ENCODE results near the gene ATP11B.

GRCh38 chr3:182755308-182755707 lies 38.0 kb upstream of the ATP11B start:
- TF ChIP-seq, protein P1, sequence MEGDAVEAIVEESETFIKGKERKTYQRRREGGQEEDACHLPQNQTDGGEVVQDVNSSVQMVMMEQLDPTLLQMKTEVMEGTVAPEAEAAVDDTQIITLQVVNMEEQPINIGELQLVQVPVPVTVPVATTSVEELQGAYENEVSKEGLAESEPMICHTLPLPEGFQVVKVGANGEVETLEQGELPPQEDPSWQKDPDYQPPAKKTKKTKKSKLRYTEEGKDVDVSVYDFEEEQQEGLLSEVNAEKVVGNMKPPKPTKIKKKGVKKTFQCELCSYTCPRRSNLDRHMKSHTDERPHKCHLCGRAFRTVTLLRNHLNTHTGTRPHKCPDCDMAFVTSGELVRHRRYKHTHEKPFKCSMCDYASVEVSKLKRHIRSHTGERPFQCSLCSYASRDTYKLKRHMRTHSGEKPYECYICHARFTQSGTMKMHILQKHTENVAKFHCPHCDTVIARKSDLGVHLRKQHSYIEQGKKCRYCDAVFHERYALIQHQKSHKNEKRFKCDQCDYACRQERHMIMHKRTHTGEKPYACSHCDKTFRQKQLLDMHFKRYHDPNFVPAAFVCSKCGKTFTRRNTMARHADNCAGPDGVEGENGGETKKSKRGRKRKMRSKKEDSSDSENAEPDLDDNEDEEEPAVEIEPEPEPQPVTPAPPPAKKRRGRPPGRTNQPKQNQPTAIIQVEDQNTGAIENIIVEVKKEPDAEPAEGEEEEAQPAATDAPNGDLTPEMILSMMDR (IDR thresholded peaks at IDR 0.05), result no peak
- no peak for TF ChIP-seq POLR2AphosphoS5 (IDR thresholded peaks at IDR 0.05)

Data from breast epithelium (tissue), 3 donors.